ENCODE data around the gene TP53TG5.

DNA sequence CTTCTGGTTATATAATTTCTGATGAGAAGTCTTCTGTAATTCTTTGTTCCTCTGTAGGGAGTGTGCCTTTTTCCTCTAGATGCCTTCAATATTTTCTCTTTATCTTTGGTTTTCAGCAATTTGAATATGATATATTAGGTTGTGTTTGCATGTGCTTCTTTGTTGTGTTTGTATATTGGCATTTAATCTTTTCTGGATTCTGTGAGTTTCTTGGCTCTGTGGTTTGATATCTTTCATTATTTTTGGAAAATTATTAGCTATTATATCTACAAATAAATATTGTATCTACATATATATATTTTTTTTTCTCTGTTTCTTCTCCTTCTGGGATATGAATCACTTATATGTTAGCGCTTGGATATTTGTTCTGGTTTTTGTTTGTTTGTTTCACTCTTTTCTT, 20.9 kb upstream of the TP53TG5 start:
- TF ChIP-seq GATA3 (IDR thresholded peaks at IDR 0.05; ENCODE audit: low read depth, low read length) (no peak), GATA2 (IDR thresholded peaks at IDR 0.05; ENCODE audit: low read depth, low read length) (no peak)

All from SH-SY5Y (cell line).